HCT116 (cell line): ENCODE results near the gene TMEM255A. TPM values are rescaled to one million over a fixed set of nuclear protein-coding genes. Genes with fewer than 3 reads are reported as not detected.
A peak's percentile ranks its signal among the peaks of the same experiment; 100 is the strongest.

Experiments
- ATAC-seq: fragments of 200-7000 bp; cut with Tn5 transposase; 2 replicates; pipeline ENCODE4 v1.9.1; 2020; ENCODE audit warnings: mild to moderate bottlenecking, moderate library complexity
- BruUV-seq: library from RNA; stranded (reverse); fragments of 400-500 nt; replicated peaks from 2 replicates; lab custom pipeline; 2021; lab: Mats Ljungman, UMichigan
- CTCF ChIA-PET: fragments of 300-600 bp; sonication (Branson Sonifier 250); formaldehyde crosslinking; loops from one replicate; lab custom pipeline; 2021; ENCODE audit warnings: antibody characterized with exemption; lab: Charles Lee
- POLR2A ChIA-PET: fragments of 300-600, 350-600 bp; sonication (Branson Sonifier 250); formaldehyde crosslinking; loops from one replicate; lab custom pipeline; 2021; ENCODE audit warnings: antibody characterized with exemption; lab: Charles Lee
- RAD21 ChIA-PET, 2 experiments: fragments of 300-600 bp; sonication (Branson Sonifier 250); formaldehyde crosslinking; loops; one replicate each; lab custom pipeline; 2023; ENCODE audit warnings: low total read pairs in 2 of 2; ENCODE audit not compliant: uncharacterized antibody in 2 of 2, unreplicated experiment in 2 of 2, low non-redundant PET in 1 of 2; lab: Charles Lee
- DNase-seq: peaks from one replicate; pipeline ENCODE4 v3.0.0-alpha.2; 2010; ENCODE audit warnings: low read depth, low spot score
- H2AFZ ChIP-seq: fragments of 200-600 bp; shearing (Covaris generic), sonication (generic); 2 replicates; pipeline ENCODE4 v1.6.1; 2017; ENCODE audit warnings: low read depth, mixed run types, mixed read lengths, antibody characterized with exemption, low read length; ENCODE audit not compliant: poor library complexity, severe bottlenecking
- H3K27ac ChIP-seq: 2 replicates; pipeline ENCODE4 v1.5.1; 2012; ENCODE audit warnings: low read depth, low read length
- H3K27me3 ChIP-seq: fragments of 200-600 bp; sonication (generic); 2 replicates; pipeline ENCODE4 v1.6.1; 2016; ENCODE audit warnings: mixed run types, low read length, mixed read lengths; ENCODE audit not compliant: insufficient read depth
- H3K36me3 ChIP-seq, 2 experiments: fragments of 200-500 bp in 1 of 2; fragments of 200-600 bp in 1 of 2; sonication (Bioruptor generic) in 1 of 2; sonication (generic) in 1 of 2; 2 replicates each; pipeline versions ENCODE4 v1.5.1 to v1.6.1; 2014 to 2016; ENCODE audit warnings: low read length in 2 of 2, inconsistent platforms in 1 of 2, mixed read lengths in 1 of 2, mixed run types in 1 of 2; ENCODE audit not compliant: insufficient read depth in 2 of 2, control insufficient read depth in 1 of 2
- H3K4me1 ChIP-seq, 2 experiments: fragments of 200-600 bp in 1 of 2; sonication (generic) in 1 of 2; 2 replicates each; pipeline versions ENCODE4 v1.5.1 to v1.6.1; 2012 to 2017; ENCODE audit warnings: low read length in 2 of 2, inconsistent platforms in 1 of 2, mild to moderate bottlenecking in 1 of 2, mixed read lengths in 1 of 2, mixed run types in 1 of 2, moderate library complexity in 1 of 2; ENCODE audit not compliant: insufficient read depth in 2 of 2, control insufficient read depth in 1 of 2
- H3K4me2 ChIP-seq: fragments of 200-600 bp; sonication (generic); 2 replicates; pipeline ENCODE4 v1.6.1; 2017; ENCODE audit warnings: mixed run types, low read length, mixed read lengths
- H3K4me3 ChIP-seq, 2 experiments: fragments of 200-600 bp in 1 of 2; sonication (generic) in 1 of 2; replicated peaks in 1 of 2; 2 replicates each; pipeline ENCODE4 v1.5.1; 2011 to 2016; ENCODE audit warnings: low read length in 2 of 2, control low read depth in 1 of 2, low read depth in 1 of 2, mild to moderate bottlenecking in 1 of 2, mixed read lengths in 1 of 2, mixed run types in 1 of 2
- H3K79me2 ChIP-seq: fragments of 200-600 bp; sonication (generic); 2 replicates; pipeline ENCODE4 v1.6.1; 2017; ENCODE audit warnings: mild to moderate bottlenecking, mixed run types, low read length, moderate library complexity, mixed read lengths; ENCODE audit not compliant: insufficient read depth
- H3K9ac ChIP-seq: fragments of 200-600 bp; sonication (generic); 2 replicates; pipeline ENCODE4 v1.6.1; 2016; ENCODE audit warnings: low read length, mixed read lengths
- H3K9me2 ChIP-seq: fragments of 200-600 bp; sonication (generic), shearing (Covaris generic); 2 replicates; pipeline ENCODE4 v1.6.1; 2017; ENCODE audit warnings: mixed run types, mild to moderate bottlenecking, moderate library complexity; ENCODE audit not compliant: insufficient read depth
- H3K9me3 ChIP-seq, 2 experiments: fragments of 200-500 bp in 1 of 2; fragments of 200-600 bp in 1 of 2; sonication (Bioruptor generic) in 1 of 2; sonication (generic) in 1 of 2; 2 replicates each; pipeline ENCODE4 v1.6.1; 2014 to 2017; ENCODE audit warnings: low read length in 2 of 2, mixed read lengths in 2 of 2, inconsistent platforms in 1 of 2, low read depth in 1 of 2, mild to moderate bottlenecking in 1 of 2, mixed run types in 1 of 2, moderate library complexity in 1 of 2; ENCODE audit not compliant: control insufficient read depth in 1 of 2, insufficient read depth in 1 of 2
- H4K20me1 ChIP-seq: fragments of 200-600 bp; sonication (generic), shearing (Covaris generic); 2 replicates; pipeline ENCODE4 v1.6.1; 2017; ENCODE audit warnings: mixed run types, mild to moderate bottlenecking, moderate library complexity; ENCODE audit not compliant: insufficient read depth
- CEBPB ChIP-seq: IDR thresholded peaks from 2 replicates; pipeline ENCODE4 v1.6.1; 2012; ENCODE audit warnings: low read depth
- ELF1 ChIP-seq: IDR thresholded peaks from 2 replicates; pipeline ENCODE4 v1.6.1; 2012; ENCODE audit warnings: low read depth, borderline replicate concordance
- FOSL1 ChIP-seq: IDR thresholded peaks from 2 replicates; pipeline ENCODE4 v1.6.1; 2012; ENCODE audit warnings: low read depth
- JUND ChIP-seq: IDR thresholded peaks from 2 replicates; pipeline ENCODE4 v1.6.1; 2012
- SIN3A ChIP-seq: IDR thresholded peaks from 2 replicates; pipeline ENCODE4 v1.6.1; 2012; ENCODE audit warnings: low read depth
- SRF ChIP-seq: IDR thresholded peaks from 2 replicates; pipeline ENCODE4 v1.6.1; 2012; ENCODE audit warnings: low read depth
- TCF7L2 ChIP-seq: IDR thresholded peaks from 2 replicates; pipeline ENCODE4 v1.7.0; 2011; ENCODE audit warnings: borderline replicate concordance, inconsistent platforms; ENCODE audit not compliant: insufficient read depth, insufficient read length; ENCODE audit errors: extremely low read depth
- YY1 ChIP-seq: IDR thresholded peaks from 2 replicates; pipeline ENCODE4 v1.6.1; 2011; ENCODE audit warnings: low read length, low read depth, moderate library complexity, mild to moderate bottlenecking; ENCODE audit not compliant: insufficient replicate concordance; ENCODE audit errors: extremely low read depth
- ZNF274 ChIP-seq: fragments of 200-500 bp; sonication (Bioruptor generic); IDR thresholded peaks from 2 replicates; pipeline ENCODE4 v1.6.1; 2014; ENCODE audit warnings: mild to moderate bottlenecking, low read depth, low read length, inconsistent platforms
- intact Hi-C: fragments of 100-400 bp; cut with micrococcal nuclease; formaldehyde crosslinking; loops from 2 replicates; pipeline ENCODE4 v1.10.0; 2022
- total RNA-seq: library from RNA; stranded (reverse); gene quantifications from one replicate; pipeline ENCODE4 v1.2.1, GENCODE V29; 2021; ENCODE audit not compliant: unreplicated experiment
- TF ChIP-seq, protein P1 (sequence below): IDR thresholded peaks from 2 replicates; pipeline ENCODE4 v1.6.1; 2012
- TF ChIP-seq, protein P2 (sequence below): IDR thresholded peaks from 2 replicates; pipeline ENCODE4 v1.6.1; 2012
- TF ChIP-seq, protein P3 (sequence below), 3 experiments: fragments of 200-600 bp in 1 of 3; sonication (generic) in 1 of 3; IDR thresholded peaks in 2 of 3; conservative IDR thresholded peaks in 1 of 3; 2 replicates each; pipeline ENCODE4 v1.5.1; 2012 to 2017; ENCODE audit warnings: low read depth in 2 of 3, low read length in 2 of 3, antibody characterized with exemption in 1 of 3, borderline replicate concordance in 1 of 3, control low read depth in 1 of 3, mild to moderate bottlenecking in 1 of 3, mixed read lengths in 1 of 3, mixed run types in 1 of 3, moderate library complexity in 1 of 3; ENCODE audit not compliant: insufficient read depth in 1 of 3

The TMEM255A gene
- total RNA-seq, 1 experiment from 2014 or later: not detected

DNA sequence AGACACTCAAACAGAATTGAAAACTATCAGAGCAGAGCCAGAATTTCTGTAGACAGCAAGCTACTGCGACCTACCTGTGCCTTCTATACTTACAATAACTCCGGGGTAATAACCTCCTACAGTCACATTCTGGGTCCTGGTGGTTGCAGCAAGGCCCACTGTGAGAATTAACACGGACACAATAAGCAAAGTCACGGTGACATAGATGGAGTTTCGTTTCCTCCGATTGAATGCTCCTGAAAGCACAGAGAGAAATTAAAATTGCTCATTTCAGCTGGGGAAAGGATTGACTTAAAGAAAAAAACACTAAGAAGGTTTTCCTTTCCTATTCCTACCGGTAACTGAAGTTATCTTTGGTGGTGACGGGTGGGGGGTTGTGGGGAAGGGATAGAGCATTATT is 7.0 kb downstream of the TMEM255A start:
- no TSS peak for BruUV-seq
- Histone ChIP-seq H3K27ac (no peak overlapping the region), H3K4me3 (no peak overlapping the region), H3K79me2 (no peaks in the 10 kb centered on the region), H3K4me2 (no peak overlapping the region), H3K9me2 (no peaks in the 10 kb centered on the region), H3K27me3 (no peaks in the 10 kb centered on the region), H3K9ac (no peak overlapping the region), H4K20me1 (no peaks in the 10 kb centered on the region), H2AFZ (no peak overlapping the region), H3K9me3 (no peaks in the 10 kb centered on the region), H3K36me3 (no peaks in the 10 kb centered on the region), H3K4me1 (no peaks in the 10 kb centered on the region; a peak in 1 of 4 replicates)
- ChIA-PET CTCF (no interaction called here), POLR2A (no interaction called here), RAD21 (no interaction called here)
- ATAC-seq (no peak), DNase-seq (no peak)
- intact Hi-C loops: no loop called here
- TF ChIP-seq CEBPB: no peak
- TF ChIP-seq ELF1: no peak
- TF ChIP-seq TCF7L2: no peak
- TF ChIP-seq YY1: no peak
- no peak for TF ChIP-seq ZNF274
- TF ChIP-seq JUND: no peak
- no peak for TF ChIP-seq SRF
- TF ChIP-seq, protein P1, sequence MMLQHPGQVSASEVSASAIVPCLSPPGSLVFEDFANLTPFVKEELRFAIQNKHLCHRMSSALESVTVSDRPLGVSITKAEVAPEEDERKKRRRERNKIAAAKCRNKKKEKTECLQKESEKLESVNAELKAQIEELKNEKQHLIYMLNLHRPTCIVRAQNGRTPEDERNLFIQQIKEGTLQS: no peak
- TF ChIP-seq FOSL1: no peak
- no peak for TF ChIP-seq SIN3A
- TF ChIP-seq, protein P2, sequence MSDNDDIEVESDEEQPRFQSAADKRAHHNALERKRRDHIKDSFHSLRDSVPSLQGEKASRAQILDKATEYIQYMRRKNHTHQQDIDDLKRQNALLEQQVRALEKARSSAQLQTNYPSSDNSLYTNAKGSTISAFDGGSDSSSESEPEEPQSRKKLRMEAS: no peak

DNA sequence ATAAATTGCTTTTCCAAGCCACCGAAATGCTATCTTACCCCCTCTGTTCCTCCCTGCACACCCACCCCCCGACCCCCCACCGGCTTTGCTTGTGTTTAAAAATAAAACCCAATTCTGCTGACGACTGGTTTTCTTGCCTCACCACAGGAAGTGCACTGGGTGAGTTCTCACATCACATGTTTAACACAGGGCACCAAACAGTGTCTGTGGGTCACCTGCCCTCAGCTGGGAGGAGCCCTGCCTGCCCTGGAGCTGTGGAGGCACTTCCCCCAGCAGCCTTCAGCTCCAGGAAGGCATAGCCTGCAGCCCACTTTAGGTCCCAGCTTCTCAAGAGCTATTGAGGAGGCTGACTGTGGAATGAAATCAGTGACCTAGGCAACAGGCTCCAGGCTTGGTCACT is 8.8 kb downstream of the TMEM255A start:
- TF ChIP-seq TCF7L2 (no peak), YY1 (no peak)
- TF ChIP-seq, protein P3, sequence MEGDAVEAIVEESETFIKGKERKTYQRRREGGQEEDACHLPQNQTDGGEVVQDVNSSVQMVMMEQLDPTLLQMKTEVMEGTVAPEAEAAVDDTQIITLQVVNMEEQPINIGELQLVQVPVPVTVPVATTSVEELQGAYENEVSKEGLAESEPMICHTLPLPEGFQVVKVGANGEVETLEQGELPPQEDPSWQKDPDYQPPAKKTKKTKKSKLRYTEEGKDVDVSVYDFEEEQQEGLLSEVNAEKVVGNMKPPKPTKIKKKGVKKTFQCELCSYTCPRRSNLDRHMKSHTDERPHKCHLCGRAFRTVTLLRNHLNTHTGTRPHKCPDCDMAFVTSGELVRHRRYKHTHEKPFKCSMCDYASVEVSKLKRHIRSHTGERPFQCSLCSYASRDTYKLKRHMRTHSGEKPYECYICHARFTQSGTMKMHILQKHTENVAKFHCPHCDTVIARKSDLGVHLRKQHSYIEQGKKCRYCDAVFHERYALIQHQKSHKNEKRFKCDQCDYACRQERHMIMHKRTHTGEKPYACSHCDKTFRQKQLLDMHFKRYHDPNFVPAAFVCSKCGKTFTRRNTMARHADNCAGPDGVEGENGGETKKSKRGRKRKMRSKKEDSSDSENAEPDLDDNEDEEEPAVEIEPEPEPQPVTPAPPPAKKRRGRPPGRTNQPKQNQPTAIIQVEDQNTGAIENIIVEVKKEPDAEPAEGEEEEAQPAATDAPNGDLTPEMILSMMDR (IDR thresholded peaks at IDR 0.05 in 2 of 3, conservative IDR thresholded peaks at IDR 0.05 in 1 of 3; ENCODE audit: borderline replicate concordance in 1 of 3, insufficient read depth in 1 of 3, low read depth in 2 of 3, low read length in 2 of 3): no peak
- TF ChIP-seq, protein P1: no peak
- H3K36me3 ChIP-seq: no peaks in the 10 kb centered on the region
- no peaks in the 10 kb centered on the region for H3K9me3 ChIP-seq
- no peaks in the 10 kb centered on the region for H3K79me2 ChIP-seq
- H3K4me2 ChIP-seq: no peak overlapping the region
- no peaks in the 10 kb centered on the region for H3K9me2 ChIP-seq
- intact Hi-C loops: no loop called here
- DNase-seq (no peak), ATAC-seq (peak; percentile 44; the same call in 1 of the 2 replicates)
- ChIA-PET CTCF (interaction anchor here (0.8 to 1.0 kb wide), 2 partner anchors 16 to 183 kb away, joined by 3 to 4 read pairs; no protein-coding TSS in a partner anchor), RAD21 (no interaction called here), POLR2A (no interaction called here)
- H3K27me3 ChIP-seq: no peaks in the 10 kb centered on the region
- no peaks in the 10 kb centered on the region; a peak in 1 of 4 replicates for H3K4me1 ChIP-seq
- BruUV-seq: no TSS peak
- H3K9ac ChIP-seq: no peak overlapping the region
- no peak overlapping the region for H2AFZ ChIP-seq
- H4K20me1 ChIP-seq: no peaks in the 10 kb centered on the region
- H3K27ac ChIP-seq: no peak overlapping the region
- no peak overlapping the region for H3K4me3 ChIP-seq
